GM19395 (cell line): ENCODE data around the gene ALOXE3.

Experiments used
- ATAC-seq: cut with Tn5 transposase; IDR thresholded peaks from one replicate; pipeline ENCODE4 v1.9.1; 2021; ENCODE audit warnings: mild to moderate bottlenecking, moderate library complexity; ENCODE audit not compliant: unreplicated experiment

The ALOXE3 gene

GRCh38 chr17:8055851-8056231, 62.5 kb downstream of the ALOXE3 start:
- no peak for ATAC-seq

GRCh38 chr17:8053600-8053999, 64.7 kb downstream of the ALOXE3 start:
- no peak for ATAC-seq

GRCh38 chr17:8052256-8053252, 65.8 kb downstream of the ALOXE3 start:
- ATAC-seq: no peak

- ATAC-seq: no peak
These were observed 66.5 kb downstream of the ALOXE3 start for GRCh38 chr17:8051831-8052230.

- no peak for ATAC-seq
These were observed 69.6 kb downstream of the ALOXE3 start for GRCh38 chr17:8048736-8049135.

- no peak for ATAC-seq
These were observed 70.1 kb downstream of the ALOXE3 start for GRCh38 chr17:8048236-8048635.

DNA sequence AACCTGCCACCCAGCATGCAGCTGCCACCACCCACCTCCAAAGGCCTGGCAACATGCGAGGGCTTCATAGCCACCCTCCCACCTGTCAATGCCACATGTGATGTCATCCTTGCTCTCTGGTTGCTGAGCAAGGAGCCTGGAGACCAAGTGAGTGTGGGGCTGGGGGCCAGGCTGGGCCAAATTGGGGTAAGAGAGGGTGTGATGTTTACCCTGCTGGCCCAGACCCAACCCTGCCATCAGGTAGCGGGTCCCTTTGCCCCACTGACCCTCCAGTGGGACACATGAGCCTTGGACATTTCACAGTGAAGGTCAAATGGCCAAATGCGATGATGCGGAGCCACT, 70.6 kb downstream of the ALOXE3 start:
- no peak for ATAC-seq

- ATAC-seq: no peak
These were observed 71.2 kb downstream of the ALOXE3 start for GRCh38 chr17:8046929-8047768.

DNA sequence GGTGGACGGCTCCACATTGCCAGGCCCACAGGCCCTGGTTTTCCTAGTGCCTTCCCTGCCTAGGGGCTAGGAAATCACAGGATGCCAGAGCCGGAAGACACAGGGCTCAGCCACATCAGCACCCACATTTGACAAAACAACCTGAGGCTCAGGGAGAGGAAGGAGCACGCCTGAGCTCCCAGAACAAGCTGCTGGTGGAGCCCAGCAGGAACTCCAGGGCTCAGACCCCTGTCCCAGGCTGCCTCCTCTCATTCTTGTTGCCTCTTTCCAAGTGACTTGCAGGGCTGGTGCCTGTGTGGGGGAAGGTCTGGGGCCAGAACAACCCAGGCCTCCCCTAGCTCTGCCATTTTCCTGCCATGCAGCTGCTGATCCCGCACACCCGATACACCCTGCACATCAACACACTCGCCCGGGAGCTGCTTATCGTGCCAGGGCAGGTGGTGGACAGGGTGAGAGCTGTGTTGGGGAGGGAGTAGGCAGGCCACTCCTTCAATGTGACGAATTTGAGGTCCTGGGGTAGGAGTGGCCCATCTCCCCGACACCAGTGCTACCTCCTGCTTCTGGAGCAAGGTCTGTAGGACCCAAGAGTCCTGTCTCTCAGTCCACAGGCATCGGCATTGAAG, 71.9 kb downstream of the ALOXE3 start:
- no peak for ATAC-seq
